ENCODE measurements around the gene ADAMTS9. TPM values are rescaled to one million over a fixed set of nuclear protein-coding genes. Genes with fewer than 3 reads are reported as not detected.

Gene ADAMTS9
- total RNA-seq, 1 donor from 2014 or later = 5.1 TPM

DNA sequence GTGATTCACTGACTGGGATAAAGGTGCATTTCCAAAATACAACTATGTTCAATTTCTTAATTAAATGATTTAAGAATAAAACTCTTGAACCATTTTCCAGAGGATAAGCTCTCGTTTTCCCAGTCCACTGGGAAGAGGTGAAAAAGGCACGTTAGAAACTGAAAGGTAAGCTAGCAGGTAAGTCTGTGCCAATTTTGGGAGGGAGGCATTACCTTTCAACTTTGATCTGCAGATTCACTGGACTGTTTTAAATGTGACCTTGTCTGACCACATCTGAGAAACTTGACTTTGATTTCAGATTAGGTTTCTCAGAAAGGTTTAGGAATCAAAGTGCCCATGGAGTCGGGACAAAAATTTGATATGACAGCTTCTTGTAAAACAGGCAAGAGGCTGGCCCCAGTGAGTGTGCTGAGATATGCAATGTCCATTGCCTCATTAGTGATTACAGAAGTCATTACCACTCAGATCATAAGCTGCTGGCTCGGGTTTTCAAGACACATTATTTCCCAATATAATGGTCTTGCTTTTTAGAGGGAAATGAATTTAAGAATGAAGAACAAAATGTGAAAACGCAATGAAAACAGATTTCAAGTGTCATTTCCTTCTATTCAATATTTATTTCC, 118.8 kb downstream of the ADAMTS9 start:
- TF ChIP-seq, protein P1, sequence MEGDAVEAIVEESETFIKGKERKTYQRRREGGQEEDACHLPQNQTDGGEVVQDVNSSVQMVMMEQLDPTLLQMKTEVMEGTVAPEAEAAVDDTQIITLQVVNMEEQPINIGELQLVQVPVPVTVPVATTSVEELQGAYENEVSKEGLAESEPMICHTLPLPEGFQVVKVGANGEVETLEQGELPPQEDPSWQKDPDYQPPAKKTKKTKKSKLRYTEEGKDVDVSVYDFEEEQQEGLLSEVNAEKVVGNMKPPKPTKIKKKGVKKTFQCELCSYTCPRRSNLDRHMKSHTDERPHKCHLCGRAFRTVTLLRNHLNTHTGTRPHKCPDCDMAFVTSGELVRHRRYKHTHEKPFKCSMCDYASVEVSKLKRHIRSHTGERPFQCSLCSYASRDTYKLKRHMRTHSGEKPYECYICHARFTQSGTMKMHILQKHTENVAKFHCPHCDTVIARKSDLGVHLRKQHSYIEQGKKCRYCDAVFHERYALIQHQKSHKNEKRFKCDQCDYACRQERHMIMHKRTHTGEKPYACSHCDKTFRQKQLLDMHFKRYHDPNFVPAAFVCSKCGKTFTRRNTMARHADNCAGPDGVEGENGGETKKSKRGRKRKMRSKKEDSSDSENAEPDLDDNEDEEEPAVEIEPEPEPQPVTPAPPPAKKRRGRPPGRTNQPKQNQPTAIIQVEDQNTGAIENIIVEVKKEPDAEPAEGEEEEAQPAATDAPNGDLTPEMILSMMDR (IDR thresholded peaks at IDR 0.05) = no peak
- no peak for DNase-seq (ENCODE audit: low spot score)
- Mint-ChIP-seq H3K27me3 (ENCODE audit: low read depth) (no peaks in the 10 kb centered on the region), H3K36me3 (ENCODE audit: low read depth) (no peaks in the 10 kb centered on the region), H3K4me3 (ENCODE audit: unreplicated experiment) (no peak overlapping the region), H3K9me3 (ENCODE audit: low read depth) (no peaks in the 10 kb centered on the region), H3K27ac (ENCODE audit: unreplicated experiment) (no peak overlapping the region), H3K4me1 (ENCODE audit: low read depth) (no peaks in the 10 kb centered on the region)

DNA sequence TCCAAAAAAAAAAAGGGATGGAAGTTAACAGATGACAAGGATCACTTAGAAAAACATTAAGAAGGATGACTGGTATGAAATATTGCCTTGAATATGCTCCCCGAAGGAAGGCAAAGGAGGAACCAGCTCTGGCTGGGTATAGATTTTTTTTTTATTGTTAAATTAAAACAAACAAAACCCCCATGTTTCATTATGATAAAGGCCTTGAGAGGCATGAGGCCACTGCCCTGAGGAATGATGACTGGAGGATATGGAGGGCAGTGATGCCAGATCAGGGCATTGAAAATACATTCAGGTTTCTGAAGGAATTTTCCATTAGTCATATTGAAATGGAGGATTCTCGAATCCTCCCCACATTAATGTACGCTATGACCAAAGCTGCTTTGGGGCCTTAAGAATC, 120.9 kb downstream of the ADAMTS9 start:
- H3K36me3 Mint-ChIP-seq (ENCODE audit: low read depth) = no peaks in the 10 kb centered on the region
- TF ChIP-seq, protein P1 (IDR thresholded peaks at IDR 0.05) = no peak
- no peak overlapping the region for H3K4me3 Mint-ChIP-seq (ENCODE audit: unreplicated experiment)
- H3K27ac Mint-ChIP-seq (ENCODE audit: unreplicated experiment) = no peak overlapping the region
- no peaks in the 10 kb centered on the region for H3K4me1 Mint-ChIP-seq (ENCODE audit: low read depth)
- no peak for DNase-seq (ENCODE audit: low spot score)
- no peaks in the 10 kb centered on the region for H3K27me3 Mint-ChIP-seq (ENCODE audit: low read depth)
- no peaks in the 10 kb centered on the region for H3K9me3 Mint-ChIP-seq (ENCODE audit: low read depth)

DNA sequence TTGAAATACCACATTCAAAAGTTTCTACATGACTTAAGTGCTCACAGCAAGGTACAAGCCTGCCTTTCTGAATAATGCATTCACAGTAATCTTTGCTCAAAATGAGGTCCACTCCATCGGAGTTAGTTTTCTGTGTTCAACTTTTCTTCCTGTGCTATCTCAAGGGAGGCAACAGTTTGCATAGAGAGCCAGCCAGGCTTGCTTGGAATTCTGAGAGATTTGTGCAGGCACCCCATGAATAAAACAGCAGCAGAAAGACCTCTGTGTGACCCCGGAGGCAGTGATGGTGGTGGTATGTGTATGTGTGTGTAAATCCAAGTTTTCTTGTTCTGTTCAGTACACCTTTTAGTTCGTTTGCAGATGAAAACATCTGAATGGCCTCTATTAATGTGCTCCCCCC, 124.0 kb downstream of the ADAMTS9 start:
- TF ChIP-seq, protein P1 (IDR thresholded peaks at IDR 0.05) = no peak
- no peaks in the 10 kb centered on the region for H3K36me3 Mint-ChIP-seq (ENCODE audit: low read depth)

DNA sequence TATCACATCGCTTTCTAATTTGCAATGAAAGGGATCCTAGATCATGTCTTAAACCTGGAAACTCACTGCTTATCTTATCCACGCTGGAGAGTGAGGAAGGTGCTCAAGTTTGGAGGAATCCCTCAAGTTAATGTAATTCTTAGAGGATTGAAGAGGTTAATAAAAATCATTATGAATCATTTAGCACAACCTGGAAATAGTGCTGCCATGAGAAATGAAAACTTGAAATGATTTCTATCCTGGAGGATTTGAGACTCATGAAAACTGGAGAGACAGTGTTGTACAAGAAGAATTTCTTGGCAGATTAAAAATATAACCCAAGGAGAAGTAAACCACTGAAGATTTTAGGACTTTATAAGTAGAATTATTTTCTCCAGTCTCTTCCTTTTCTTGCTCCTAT, 125.9 kb downstream of the ADAMTS9 start:
- H3K27ac Mint-ChIP-seq (ENCODE audit: unreplicated experiment) = no peak overlapping the region
- DNase-seq (ENCODE audit: low spot score) = no peak
- TF ChIP-seq, protein P1 (IDR thresholded peaks at IDR 0.05) = no peak
- H3K4me3 Mint-ChIP-seq (ENCODE audit: unreplicated experiment) = no peak overlapping the region
- H3K36me3 Mint-ChIP-seq (ENCODE audit: low read depth) = no peaks in the 10 kb centered on the region
- no peaks in the 10 kb centered on the region for H3K4me1 Mint-ChIP-seq (ENCODE audit: low read depth)
- no peaks in the 10 kb centered on the region for H3K9me3 Mint-ChIP-seq (ENCODE audit: low read depth)
- H3K27me3 Mint-ChIP-seq (ENCODE audit: low read depth) = peaks cover 2% of the 10 kb centered on the region

More for the DNA sequence above, 124.0 kb downstream of the ADAMTS9 start:
- Mint-ChIP-seq H3K27ac (ENCODE audit: unreplicated experiment) (no peak overlapping the region), H3K4me1 (ENCODE audit: low read depth) (no peaks in the 10 kb centered on the region), H3K4me3 (ENCODE audit: unreplicated experiment) (no peak overlapping the region), H3K27me3 (ENCODE audit: low read depth) (peaks cover 2% of the 10 kb centered on the region), H3K9me3 (ENCODE audit: low read depth) (no peaks in the 10 kb centered on the region)
- DNase-seq (ENCODE audit: low spot score) = no peak

DNA sequence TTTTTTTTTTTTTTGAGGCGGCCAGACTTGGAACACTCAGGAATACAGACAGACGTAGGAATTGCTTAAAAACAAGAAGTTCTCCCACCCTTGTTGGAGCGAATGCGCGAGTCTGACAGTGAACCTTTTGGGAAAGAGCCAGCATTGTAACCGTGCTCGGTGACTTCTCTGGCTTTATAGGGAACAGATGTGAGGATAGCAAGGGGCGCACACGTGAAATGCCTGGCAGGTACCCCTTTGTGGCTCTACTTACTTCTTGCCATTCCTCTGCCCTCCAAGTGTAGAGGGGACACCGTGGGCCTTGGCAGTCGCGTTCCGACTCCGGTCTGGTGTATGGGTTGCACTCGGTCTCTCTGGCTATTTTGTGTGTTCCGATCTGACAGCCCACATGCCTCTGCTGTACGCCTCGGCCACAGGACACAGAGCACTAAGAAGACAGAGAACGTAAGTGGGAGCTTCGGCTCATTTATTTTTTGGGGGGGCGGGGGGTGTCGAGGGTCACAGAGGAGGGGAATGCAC, 126.4 kb downstream of the ADAMTS9 start:
- H3K4me1 Mint-ChIP-seq (ENCODE audit: low read depth) = no peaks in the 10 kb centered on the region
- peaks cover 2% of the 10 kb centered on the region for H3K27me3 Mint-ChIP-seq (ENCODE audit: low read depth)
- H3K27ac Mint-ChIP-seq (ENCODE audit: unreplicated experiment) = no peak overlapping the region
- H3K9me3 Mint-ChIP-seq (ENCODE audit: low read depth) = no peaks in the 10 kb centered on the region
- no peak for DNase-seq (ENCODE audit: low spot score)
- TF ChIP-seq, protein P1 (IDR thresholded peaks at IDR 0.05) = no peak
- H3K36me3 Mint-ChIP-seq (ENCODE audit: low read depth) = no peaks in the 10 kb centered on the region
- no peak overlapping the region for H3K4me3 Mint-ChIP-seq (ENCODE audit: unreplicated experiment)
